ENCODE data around the gene CNKSR3.

The CNKSR3 gene

DNA sequence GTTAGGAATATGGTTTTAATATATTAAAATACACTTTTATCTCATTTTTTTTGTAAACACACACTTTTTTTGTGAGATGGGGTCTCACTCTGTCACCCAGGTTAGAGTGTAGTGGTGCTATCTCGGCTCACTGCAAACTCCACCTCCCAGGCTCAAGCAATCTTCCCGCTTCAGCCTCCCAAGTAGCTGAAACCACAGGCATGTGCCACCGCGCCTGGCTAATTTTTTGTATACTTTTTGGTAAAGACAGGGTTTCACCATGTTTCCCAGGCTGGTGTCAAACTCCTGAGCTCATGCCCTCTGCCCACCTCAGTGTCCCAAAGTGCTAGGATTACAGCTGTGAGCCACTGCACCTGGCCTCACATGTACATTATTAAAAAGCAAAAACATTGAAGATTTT is 164.7 kb downstream of the CNKSR3 start:
- no peak for DNase-seq (ENCODE audit: low read depth)

DNA sequence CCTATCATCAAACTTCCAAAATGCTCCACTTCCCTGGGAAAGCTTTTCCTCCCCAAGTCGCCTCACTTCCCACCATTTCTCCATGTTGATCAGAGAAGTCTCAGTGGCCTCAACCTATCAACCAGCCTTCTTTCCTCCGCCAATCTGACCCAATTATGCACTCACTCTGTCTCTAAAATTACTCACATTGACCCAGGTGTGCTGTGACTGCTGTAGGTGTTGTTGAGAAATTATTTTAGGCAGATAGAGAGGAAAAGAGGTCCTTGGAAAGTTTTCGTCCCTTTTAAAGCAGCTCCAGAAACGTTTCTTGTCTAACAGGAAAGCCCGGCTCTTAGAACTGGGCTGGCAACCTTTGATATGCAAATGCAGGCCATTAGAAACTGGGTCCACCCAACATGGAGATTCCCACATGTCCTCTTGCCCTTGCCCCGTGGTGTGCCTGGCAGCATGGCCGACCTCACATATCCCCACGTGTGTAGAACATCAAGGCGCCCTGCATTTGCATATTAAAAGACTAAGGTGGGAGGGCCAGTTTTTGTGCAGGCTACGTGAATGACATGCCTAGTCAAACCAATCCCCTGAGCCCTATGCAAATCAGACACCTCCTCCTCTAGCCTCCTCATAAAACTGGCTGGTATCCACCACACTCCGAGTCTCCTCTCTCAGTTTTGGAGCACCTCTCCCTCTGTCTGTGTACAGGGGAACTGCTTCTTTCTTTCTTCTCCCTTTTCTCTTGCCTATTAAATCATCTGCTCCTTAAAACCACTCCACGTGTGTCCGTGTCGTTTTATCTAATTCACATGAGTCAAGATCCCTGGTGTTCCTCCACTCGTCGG is 166.8 kb downstream of the CNKSR3 start:
- DNase-seq (ENCODE audit: low read depth), result no peak

DNA sequence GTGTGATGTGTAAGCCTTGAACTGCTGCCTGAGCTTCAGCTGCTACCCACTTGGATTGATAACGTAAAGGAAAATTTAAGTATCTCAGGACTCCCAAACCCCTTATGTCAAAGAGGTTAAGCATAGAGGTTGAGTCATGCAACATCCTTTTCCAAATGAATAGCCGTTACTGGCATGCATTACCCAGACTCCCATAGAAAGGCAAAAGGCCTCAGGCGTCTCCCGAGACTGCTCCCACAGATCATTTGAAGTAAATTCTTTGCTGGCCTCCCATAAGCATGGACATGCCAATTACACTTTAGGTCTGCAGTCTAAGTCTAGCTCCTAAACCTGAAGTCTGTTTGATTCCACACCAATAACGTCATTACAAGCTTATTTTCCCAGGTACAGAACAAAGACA is 168.6 kb downstream of the CNKSR3 start:
- DNase-seq (ENCODE audit: low read depth), result no peak

DNA sequence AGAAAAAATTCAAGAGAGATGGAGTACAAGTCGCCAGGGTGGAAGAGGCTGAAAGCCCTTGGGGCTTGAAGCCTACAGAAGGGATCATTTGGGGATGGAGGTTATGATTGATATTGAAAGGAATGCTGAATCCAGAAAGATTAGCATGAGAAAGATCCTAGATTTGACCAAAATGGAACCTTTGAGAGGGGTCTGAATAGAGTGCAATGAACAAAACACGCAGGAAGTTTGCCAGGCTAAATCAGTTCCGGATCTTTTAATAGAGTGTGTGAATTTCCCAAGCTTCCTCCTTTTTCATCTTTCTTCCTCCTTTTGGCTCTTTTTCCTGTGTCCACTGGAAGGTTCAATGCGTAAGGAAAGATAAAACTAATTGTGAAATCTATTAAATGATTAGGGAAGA is 169.1 kb downstream of the CNKSR3 start:
- no peak for DNase-seq (ENCODE audit: low read depth)

Data from fibroblast of the conjunctiva (primary cell).